GM11168 (cell line): ENCODE measurements around the gene C4BPA.

ENCODE experiments used
- in situ Hi-C: fragments of 300-500 bp; cut with MboI; formaldehyde crosslinking; loops from one replicate; pipeline ENCODE4 v1.12.0; 2022; ENCODE audit warnings: low sequenced_read_pairs; ENCODE audit not compliant: unreplicated experiment

The C4BPA gene

DNA sequence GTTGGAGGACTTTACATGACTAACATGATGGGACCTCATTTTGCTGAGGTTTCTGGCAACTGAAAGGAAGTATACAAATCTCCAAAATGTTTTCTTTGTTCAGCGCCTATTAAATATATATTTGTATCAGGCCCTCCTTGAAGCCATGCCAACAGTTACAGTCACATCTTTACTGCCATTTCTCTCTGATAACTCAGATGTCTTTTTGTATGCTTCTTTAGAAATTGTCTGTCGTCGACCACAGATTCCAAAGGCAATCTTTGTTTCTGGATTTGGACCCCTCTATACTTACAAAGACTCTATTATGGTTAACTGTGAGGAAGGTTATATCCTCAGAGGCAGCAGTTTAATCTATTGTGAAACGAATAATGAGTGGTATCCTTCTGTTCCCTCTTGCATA is 69.4 kb downstream of the C4BPA start:
- in situ Hi-C loops = no loop called here

DNA sequence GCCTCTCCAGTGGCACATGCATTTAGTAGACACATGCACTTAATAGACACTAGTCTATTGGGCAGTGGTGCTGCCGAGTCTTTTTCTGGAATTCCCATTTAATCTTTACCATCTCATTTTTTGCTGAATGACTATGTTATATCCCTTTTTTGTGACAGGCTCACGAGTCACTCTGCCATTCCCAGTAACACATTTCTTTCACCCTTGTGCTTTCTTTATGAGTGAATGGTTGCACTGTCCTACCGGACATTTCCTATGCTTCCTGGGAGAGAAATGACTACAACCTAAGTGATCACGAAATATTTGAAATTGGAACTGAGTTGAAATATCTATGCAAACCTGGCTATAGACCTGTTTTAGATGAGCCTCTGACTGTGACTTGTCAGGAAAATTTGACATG is 70.9 kb downstream of the C4BPA start:
- in situ Hi-C loops = no loop called here

- in situ Hi-C loops = no loop called here
Measured at GRCh38 chr1:207179036-207179435, 75.0 kb downstream of the C4BPA start.

DNA sequence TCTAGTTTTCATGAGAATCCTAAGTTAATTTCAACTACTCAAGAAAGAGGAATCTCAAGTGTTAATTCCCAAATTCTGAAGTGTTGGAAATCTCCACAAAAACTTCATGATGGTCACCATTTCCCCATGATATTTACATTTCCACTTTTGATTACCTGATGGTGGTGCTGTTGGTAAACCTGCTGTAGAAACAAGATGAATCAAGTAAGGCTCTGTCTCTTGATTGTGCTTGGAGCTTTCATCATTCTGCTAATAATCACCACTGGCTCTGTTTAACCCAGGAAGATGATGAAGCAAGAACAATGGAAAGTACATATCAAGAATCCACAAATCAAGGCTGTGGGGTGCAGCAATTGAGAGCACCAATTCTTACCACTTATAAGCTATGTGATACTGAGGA is 77.8 kb downstream of the C4BPA start:
- in situ Hi-C loops = no loop called here

- in situ Hi-C loops = no loop called here
Measured at GRCh38 chr1:207186503-207186902, 82.5 kb downstream of the C4BPA start.

GRCh38 chr1:207188901-207189300 is 84.9 kb downstream of the C4BPA start:
- in situ Hi-C loops = no loop called here

DNA sequence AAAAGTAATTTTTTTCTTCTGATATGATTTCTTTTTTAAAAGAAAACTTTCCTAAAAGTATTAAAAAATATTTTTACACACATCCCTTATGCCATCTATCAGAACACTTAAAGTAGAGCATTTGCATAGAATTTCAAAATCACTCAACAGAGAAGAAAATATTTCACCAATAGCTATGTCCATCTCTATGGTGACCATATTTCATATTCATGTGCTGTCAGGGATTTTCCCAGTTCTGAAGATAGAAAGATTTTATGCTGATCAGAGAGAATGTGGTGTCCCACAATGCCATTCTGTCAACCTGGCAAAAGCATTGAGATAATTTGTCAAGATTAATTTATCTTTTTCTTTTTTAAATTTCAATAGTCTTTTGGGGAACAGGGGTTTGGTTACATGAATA is 87.0 kb downstream of the C4BPA start:
- in situ Hi-C loops = no loop called here

DNA sequence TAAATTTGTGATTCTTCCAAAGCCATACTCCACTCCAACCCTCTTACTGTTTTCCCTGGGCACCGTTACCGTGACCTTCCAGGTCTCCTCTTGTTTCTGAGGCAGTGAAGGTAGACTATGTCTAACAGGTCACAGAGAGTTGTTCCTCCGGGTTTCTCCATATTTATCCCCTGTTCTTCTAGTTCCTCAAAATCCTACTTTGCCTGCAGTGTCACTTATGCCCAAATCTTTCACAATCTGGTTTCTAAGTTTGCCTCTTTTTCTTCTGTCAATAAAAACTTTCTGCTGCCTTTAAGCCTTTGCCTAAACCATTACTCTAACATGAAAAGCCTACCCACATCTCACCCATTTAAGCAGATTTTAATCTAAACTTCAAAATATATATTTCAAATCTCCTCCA is 87.7 kb downstream of the C4BPA start:
- in situ Hi-C loops = no loop called here

DNA sequence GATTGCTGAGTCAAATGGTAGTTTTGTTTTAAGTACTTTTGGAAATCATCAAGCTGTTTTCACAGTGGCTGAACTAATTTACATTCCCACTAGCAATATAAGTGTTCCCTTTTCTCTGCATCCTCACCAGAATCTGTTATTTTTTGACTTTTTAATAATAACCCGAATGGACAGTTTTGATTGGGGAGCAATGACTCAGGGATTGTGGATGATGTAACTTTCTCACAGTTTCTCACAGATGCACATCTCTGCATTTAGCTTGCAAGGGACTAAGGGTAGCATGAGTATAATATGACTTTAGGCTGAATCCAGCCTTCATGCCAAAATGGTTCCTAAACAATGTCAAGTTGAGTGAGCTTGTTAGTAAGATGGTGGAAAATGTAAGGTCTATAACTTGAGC is 90.2 kb downstream of the C4BPA start:
- in situ Hi-C loops = no loop called here
